GM10266 (cell line): ENCODE data around the gene CNPPD1.

Source experiments
- DNase-seq: peaks from one replicate; pipeline ENCODE4 v3.0.0; 2012; ENCODE audit errors: extremely low spot score
- CTCF ChIP-seq: IDR thresholded peaks from 2 replicates; pipeline ENCODE4 v1.5.1; 2012; ENCODE audit warnings: mild to moderate bottlenecking, low read depth; ENCODE audit not compliant: control insufficient read depth, insufficient read depth; ENCODE audit errors: missing control alignments

CNPPD1 gene

GRCh38 chr2:219169930-219170654 lies 6.6 kb downstream of the CNPPD1 start, which contains the start of gene SLC23A3:
SLC23A3 (minus strand) TSS chr2:219170029; CDS start chr2:219169984, 45 bp downstream.
- DNase-seq = no peak

GRCh38 chr2:219168932-219169331 lies 7.8 kb downstream of the CNPPD1 start:
- no peak for TF ChIP-seq CTCF
- no peak for DNase-seq

More at GRCh38 chr2:219169930-219170654, 6.6 kb downstream of the CNPPD1 start, which contains the start of gene SLC23A3:
- no peak for TF ChIP-seq CTCF

- DNase-seq = no peak
- no peak for TF ChIP-seq CTCF
These were observed 8.2 kb downstream of the CNPPD1 start for GRCh38 chr2:219168526-219168925.

- no peak for TF ChIP-seq CTCF
- DNase-seq = no peak
These were observed 8.7 kb downstream of the CNPPD1 start for GRCh38 chr2:219167997-219168396.

- no peak for TF ChIP-seq CTCF
- no peak for DNase-seq
These were observed 11.4 kb downstream of the CNPPD1 start for GRCh38 chr2:219165058-219165911.

- TF ChIP-seq CTCF = no peak
- no peak for DNase-seq
These were observed 13.6 kb downstream of the CNPPD1 start for GRCh38 chr2:219163156-219163555.
